Mucosa of stomach (tissue), 1 donor: ENCODE data around the gene CDC42BPB.

Experiments used
- H3K27me3 ChIP-seq: one replicate; pipeline ENCODE4 v1.7.0; 2013; ENCODE audit warnings: mild to moderate bottlenecking, low read length; ENCODE audit not compliant: control insufficient read depth, insufficient read depth
- H3K36me3 ChIP-seq: one replicate; pipeline ENCODE4 v1.7.0; 2013; ENCODE audit warnings: low read length; ENCODE audit not compliant: control insufficient read depth, insufficient read depth
- H3K4me1 ChIP-seq: one replicate; pipeline ENCODE4 v1.7.0; 2013; ENCODE audit warnings: mild to moderate bottlenecking, low read length; ENCODE audit not compliant: control insufficient read depth, insufficient read depth
- H3K4me3 ChIP-seq: one replicate; pipeline ENCODE4 v1.7.0; 2013; ENCODE audit warnings: low read length
- H3K9ac ChIP-seq: one replicate; pipeline ENCODE4 v1.7.0; 2013; ENCODE audit warnings: mild to moderate bottlenecking, low read length, moderate library complexity
- H3K9me3 ChIP-seq: one replicate; pipeline ENCODE4 v1.7.0; 2013; ENCODE audit warnings: mild to moderate bottlenecking, low read length, moderate library complexity; ENCODE audit not compliant: control insufficient read depth
- donor health status: Pancreatic carcinoma.

The CDC42BPB gene

DNA sequence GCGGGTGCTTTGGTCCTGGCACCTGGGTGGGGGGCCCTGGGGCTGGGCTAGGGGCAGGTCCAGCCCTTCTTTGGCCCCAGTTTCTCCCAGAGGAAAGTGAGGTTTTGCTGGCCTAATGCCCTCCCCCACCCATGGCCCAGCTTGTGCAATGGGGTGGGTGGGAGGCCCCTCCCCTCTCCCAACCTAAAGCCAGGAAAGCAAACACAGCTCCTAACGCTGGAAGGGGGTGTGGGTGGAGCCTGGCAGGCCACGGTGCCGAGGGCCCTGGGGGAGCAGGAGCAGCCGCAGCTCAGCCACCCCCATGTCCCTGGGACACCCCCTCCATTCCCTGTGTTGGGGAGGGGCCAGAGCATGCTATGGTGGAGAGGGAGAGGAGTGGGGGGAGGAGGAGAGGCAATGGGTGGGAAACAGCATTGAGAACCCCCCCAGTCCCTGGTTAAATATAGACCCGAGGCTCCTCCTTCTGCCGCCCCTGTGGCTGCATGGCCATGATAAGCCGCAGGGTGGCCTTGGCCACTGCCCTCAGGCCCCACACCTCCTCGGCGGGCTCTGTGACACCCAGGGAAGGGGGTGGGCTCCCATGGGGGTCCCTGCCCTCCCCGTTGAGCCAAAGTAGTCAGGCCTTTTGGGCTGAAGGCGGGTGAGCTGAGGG, 41.9 kb upstream of the CDC42BPB start:
- Histone ChIP-seq H3K4me3 (no peak overlapping the region), H3K9me3 (no peaks in the 10 kb centered on the region), H3K4me1 (peaks cover 61% of the 10 kb centered on the region), H3K36me3 (no peaks in the 10 kb centered on the region), H3K9ac (peak overlapping the region; percentile 28), H3K27me3 (peaks cover 16% of the 10 kb centered on the region)

- Histone ChIP-seq H3K9me3 (no peaks in the 10 kb centered on the region), H3K36me3 (no peaks in the 10 kb centered on the region), H3K9ac (no peak overlapping the region), H3K4me1 (peaks cover 58% of the 10 kb centered on the region), H3K4me3 (no peak overlapping the region), H3K27me3 (peaks cover 10% of the 10 kb centered on the region)
These were observed 40.9 kb upstream of the CDC42BPB start for GRCh38 chr14:103097994-103098957.

- Histone ChIP-seq H3K27me3 (peaks cover 5% of the 10 kb centered on the region), H3K4me1 (peaks cover 58% of the 10 kb centered on the region), H3K4me3 (no peak overlapping the region), H3K9me3 (no peaks in the 10 kb centered on the region), H3K9ac (no peak overlapping the region), H3K36me3 (no peaks in the 10 kb centered on the region)
These were observed 40.1 kb upstream of the CDC42BPB start for GRCh38 chr14:103097244-103097993.

DNA sequence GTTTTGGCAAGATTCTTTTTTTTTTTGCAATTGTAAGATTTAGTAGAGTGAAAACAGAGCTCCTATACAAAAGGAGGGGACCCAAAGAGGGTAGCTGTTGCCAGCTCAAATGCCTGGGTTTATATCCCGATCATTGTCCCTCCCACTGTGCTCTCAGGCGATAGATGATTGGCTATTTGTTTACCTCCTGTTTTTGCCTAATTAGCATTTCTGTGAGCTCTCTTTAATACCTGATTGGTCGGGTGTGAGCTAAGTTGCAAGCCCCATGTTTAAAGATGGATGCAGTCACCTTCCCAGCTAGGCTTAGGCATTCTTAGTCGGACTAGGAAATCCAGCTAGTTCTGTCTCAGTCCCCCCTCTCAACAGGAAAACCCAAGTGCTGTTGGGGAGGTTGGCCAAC, 39.0 kb upstream of the CDC42BPB start:
- H3K36me3 ChIP-seq, result no peaks in the 10 kb centered on the region
- H3K9ac ChIP-seq, result no peak overlapping the region
- no peaks in the 10 kb centered on the region for H3K9me3 ChIP-seq
- H3K4me3 ChIP-seq, result no peak overlapping the region
- H3K27me3 ChIP-seq, result no peaks in the 10 kb centered on the region
- peaks cover 56% of the 10 kb centered on the region for H3K4me1 ChIP-seq

DNA sequence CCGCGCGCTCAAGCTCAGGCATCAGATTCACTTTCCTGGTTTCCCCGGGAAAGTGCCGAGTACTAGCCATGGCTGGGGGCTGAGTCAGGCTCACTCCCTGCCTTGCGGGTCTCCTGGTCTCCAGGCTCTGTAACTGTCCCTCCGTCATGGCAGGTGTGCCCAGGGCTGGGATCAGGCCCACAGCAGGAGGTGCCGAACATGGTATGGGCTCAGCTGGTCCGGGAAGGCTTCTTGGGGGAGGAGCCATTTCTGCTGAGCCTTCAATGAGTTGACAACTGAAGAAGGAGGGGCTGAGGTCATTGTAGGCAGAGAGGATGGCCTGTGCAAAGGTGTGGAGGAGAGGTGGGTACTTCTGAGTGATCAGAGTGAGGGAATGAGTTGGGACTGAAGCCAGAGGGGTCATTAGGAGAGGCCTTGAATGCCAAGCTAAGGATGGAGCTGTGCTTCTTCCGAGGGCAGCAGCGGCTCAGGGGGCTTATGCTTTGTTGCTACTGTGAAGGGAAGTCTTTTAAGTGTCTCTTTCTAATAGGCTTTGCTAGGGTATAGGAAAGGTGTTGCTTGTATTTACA, 37.9 kb upstream of the CDC42BPB start:
- peak overlapping the region; percentile 9 for H3K4me3 ChIP-seq
- no peaks in the 10 kb centered on the region for H3K9me3 ChIP-seq
- peaks cover 5% of the 10 kb centered on the region for H3K27me3 ChIP-seq
- no peaks in the 10 kb centered on the region for H3K36me3 ChIP-seq
- H3K9ac ChIP-seq, result peak overlapping the region; percentile 52
- peaks cover 55% of the 10 kb centered on the region for H3K4me1 ChIP-seq

GRCh38 chr14:103094406-103095209, 37.3 kb upstream of the CDC42BPB start, which contains the start of gene EXOC3L4:
TSS of gene EXOC3L4 (plus strand) at chr14:103094725. CDS start at chr14:103100220, 5,495 bp downstream.
- Histone ChIP-seq H3K4me3 (peak within 1 kb of the TSS; percentile 9), H3K4me1 (peaks cover 48% of the 10 kb centered on the region), H3K9me3 (no peaks in the 10 kb centered on the region), H3K9ac (peak within 1 kb of the TSS; percentile 52), H3K36me3 (no peaks in the 10 kb centered on the region), H3K27me3 (peaks cover 5% of the 10 kb centered on the region)

DNA sequence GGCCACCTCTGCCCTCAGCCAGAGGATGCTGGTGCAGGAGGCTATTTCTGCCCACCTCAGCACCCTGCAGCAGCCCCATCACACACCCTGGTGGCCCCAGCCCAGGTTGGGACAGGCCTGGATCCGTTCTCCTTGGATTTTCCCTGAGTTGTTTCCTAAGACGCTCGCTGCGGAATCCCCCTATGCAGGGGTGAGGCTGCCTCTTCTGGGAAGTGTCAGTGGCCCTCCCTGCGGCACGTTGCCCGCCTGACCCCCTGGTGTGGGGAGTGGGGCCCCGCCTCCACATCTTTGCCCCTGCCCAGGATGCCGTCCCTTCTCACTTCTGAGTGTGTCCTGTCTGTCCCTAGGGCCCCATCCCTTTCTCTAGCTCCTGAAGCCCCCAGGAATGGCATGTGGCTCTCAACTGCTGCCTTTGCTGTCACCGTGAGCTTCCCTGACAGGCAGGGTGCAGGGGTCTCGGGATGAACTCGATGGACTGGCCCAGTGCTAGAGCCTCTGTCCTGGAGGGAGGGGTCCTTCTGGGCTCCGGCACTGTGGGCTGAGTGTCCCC, 36.6 kb upstream of the CDC42BPB start:
- H3K9ac ChIP-seq, result peak overlapping the region; percentile 52
- H3K27me3 ChIP-seq, result peaks cover 5% of the 10 kb centered on the region
- H3K9me3 ChIP-seq, result no peaks in the 10 kb centered on the region
- H3K4me1 ChIP-seq, result peaks cover 42% of the 10 kb centered on the region
- no peaks in the 10 kb centered on the region for H3K36me3 ChIP-seq
- H3K4me3 ChIP-seq, result no peak overlapping the region

GRCh38 chr14:103091883-103092222, 34.5 kb upstream of the CDC42BPB start:
- H3K9ac ChIP-seq, result peak overlapping the region; percentile 52
- H3K36me3 ChIP-seq, result no peaks in the 10 kb centered on the region
- H3K27me3 ChIP-seq, result peaks cover 8% of the 10 kb centered on the region
- no peak overlapping the region for H3K4me3 ChIP-seq
- no peaks in the 10 kb centered on the region for H3K9me3 ChIP-seq
- peaks cover 32% of the 10 kb centered on the region for H3K4me1 ChIP-seq

- peak overlapping the region; percentile 52 for H3K9ac ChIP-seq
- peaks cover 32% of the 10 kb centered on the region for H3K4me1 ChIP-seq
- H3K27me3 ChIP-seq, result peaks cover 14% of the 10 kb centered on the region
- no peaks in the 10 kb centered on the region for H3K36me3 ChIP-seq
- H3K4me3 ChIP-seq, result no peak overlapping the region
- no peaks in the 10 kb centered on the region for H3K9me3 ChIP-seq
These were observed 33.9 kb upstream of the CDC42BPB start for GRCh38 chr14:103091041-103091882.

- Histone ChIP-seq H3K27me3 (peaks cover 18% of the 10 kb centered on the region), H3K9ac (no peak overlapping the region), H3K4me1 (peaks cover 26% of the 10 kb centered on the region), H3K36me3 (no peaks in the 10 kb centered on the region), H3K4me3 (no peak overlapping the region), H3K9me3 (no peaks in the 10 kb centered on the region)
These were observed 33.2 kb upstream of the CDC42BPB start for GRCh38 chr14:103090481-103091020.
